Left ventricle myocardium superior (tissue), 1 donor: ENCODE measurements around the gene CRACR2B. TPM values are rescaled to one million over a fixed set of nuclear protein-coding genes. Genes with fewer than 3 reads are reported as not detected.

Source experiments
- ATAC-seq: fragments of 200-7000 bp; cut with Tn5 transposase; one replicate; pipeline ENCODE4 v1.9.1; 2020; ENCODE audit warnings: mild to moderate bottlenecking, moderate library complexity
- DNase-seq: peaks from one replicate; pipeline ENCODE4 v3.0.0-alpha.2; 2020
- intact Hi-C: fragments of 100-400 bp; cut with micrococcal nuclease; formaldehyde crosslinking; loops from one replicate; pipeline ENCODE4 v1.11.0; 2022
- total RNA-seq: library from RNA; stranded (reverse); fragmentation: NEBNext Ultra II Directional; extraction: Animal tissue kit (Norgen Biotek cat#: 25700); gene quantifications from one replicate; pipeline ENCODE4 v1.2.1, GENCODE V29; 2021
- donor health status: DM: no; HTN: yes; CAD: no; lungs with severe emphysema.

Gene CRACR2B
- total RNA-seq, 1 donor from 2014 or later, result 31.0 TPM

DNA sequence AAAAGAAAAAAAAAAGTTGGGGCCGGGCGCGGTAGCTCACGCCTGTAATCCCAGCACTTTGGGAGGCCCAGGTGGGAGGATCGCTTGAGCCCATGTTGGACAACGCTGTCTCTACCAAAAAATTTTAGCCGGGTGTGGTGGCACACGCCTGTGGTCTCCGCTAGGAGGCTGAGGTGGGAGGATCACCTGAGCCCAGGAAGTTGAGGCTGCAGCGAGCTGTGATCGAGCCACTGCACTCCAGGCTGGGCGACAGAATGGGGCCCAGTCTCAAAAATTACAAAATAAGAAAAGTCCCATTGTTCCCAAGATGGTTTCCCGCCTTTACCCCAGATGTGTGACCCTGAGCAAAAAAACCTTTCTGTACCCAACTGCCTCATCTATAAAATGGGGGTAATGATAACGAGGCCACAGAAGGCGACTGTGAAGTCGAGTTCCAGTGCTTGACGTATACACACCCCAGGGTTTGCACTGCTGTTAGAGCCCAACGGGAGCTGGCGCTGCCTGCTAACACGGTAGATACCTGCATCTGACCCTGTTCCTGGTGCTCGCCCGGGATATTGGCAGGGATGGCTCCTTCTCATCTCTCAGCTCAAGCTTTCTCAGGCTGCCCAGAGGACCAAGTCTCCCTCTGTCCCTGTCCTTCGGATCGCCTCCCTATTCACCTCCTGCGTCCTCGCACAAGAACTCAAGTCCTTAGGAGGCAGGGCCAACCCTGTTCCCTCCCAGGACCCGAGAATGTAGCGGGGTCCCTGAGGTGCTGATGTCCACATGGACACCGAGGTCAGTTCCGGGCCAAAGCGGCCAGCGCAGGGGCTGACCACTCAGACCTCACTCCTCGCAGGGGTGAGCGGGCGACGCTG lies 19.1 kb upstream of the CRACR2B start:
- ATAC-seq (no peak), DNase-seq (no peak)
- intact Hi-C loops, result no loop called here

DNA sequence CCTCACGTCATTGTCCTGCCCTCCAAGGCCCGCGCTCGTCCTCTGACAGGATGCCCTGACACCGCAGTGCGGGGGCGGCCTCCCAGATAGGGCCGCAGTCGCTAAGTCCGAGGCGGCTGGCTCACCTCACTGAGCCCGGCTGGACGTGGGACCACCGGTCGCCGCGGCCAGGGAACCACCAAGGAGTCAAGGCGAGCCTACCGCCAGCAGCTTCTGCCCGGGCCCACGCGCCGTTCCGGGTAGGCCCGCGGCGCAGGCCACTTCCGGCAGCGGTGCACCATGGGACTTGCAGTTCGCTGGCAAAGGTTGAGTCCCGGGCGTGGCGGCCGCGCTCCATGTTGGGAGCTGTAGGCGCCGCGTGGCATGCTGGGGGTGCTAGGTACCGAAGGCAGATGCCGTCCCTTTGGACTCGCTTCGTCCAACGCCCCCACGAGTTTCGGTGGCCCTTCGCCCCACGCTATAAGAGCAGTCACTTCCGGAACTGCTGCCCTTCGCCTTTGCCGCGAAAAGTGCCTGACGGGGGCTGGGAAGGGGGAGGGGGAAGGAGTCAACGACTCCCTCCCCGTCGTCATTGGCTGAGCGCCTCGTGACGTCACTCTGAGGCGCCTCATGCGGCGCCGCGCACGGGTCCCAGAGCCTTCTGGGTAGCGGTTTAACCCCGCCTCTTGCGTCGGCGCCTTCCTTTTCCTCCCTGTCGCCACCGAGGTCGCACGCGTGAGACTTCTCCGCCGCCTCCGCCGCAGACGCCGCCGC lies 18.3 kb upstream of the CRACR2B start, which contains the start of gene RPLP2:
Gene RPLP2, plus strand, starts transcription at position 681 of the 753 bp plus-strand sequence. CDS start 268 bp downstream, outside the sequence.
- DNase-seq (peak; percentile 99), ATAC-seq (peak; percentile 90)
- intact Hi-C loops, result no loop called here

DNA sequence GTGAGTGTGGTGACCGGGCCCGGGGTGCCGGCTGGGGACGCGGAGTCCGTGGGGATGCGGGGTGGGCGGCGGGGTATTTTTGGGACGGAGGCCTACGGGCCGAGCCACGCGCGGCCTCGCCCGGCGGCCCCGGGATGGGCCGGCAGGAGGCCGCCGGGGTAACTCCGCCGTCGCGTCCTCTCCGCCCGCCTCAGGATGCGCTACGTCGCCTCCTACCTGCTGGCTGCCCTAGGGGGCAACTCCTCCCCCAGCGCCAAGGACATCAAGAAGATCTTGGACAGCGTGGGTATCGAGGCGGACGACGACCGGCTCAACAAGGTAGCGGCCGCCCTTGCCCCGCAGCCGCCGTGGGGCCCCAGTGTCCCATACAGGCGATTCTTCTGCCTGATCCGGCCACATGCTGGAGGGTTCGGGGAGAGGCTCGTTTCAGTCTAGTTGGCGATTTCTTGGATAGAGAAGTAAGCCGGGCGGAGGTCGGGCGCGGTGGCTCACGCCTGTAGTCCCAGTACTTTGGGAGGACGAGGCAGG lies 17.6 kb upstream of the CRACR2B start:
- DNase-seq (no peak), ATAC-seq (no peak)
- intact Hi-C loops, result no loop called here

DNA sequence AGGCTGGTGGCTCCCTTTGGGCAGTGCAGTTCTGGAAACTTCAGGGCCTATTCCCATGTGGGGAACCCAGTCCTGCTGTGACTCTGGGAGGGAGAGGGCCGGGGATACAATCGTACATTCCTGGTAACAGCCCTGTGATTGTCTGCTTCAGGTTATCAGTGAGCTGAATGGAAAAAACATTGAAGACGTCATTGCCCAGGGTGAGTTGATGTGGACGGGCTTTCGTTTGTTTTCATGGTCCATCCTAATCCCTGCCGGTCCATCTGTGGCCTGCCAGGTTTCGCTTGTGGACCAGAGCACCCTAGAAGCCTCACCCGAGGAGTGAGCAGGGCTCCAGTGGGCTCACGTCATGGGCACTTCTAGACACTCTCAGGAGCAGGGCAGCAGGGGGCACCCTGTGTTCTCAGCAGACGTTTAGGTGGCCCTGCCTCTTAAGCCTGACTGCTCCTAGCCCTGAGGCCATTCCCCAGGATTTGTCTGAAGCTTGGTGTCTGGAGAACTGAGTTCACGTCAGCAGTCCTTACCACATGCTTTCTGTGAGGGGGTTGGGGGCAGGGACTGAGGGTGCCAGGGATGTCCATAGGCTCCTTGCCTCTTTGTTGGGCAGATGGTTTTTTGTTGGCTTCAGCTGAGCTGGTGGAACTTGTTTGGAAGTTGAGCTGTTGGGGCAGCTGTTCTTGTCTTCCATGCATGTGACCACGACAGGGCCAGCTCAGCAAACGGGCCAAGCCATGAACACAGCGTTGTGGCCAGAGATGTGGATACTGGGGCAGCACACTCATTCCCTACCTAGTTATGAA lies 16.1 kb upstream of the CRACR2B start:
- intact Hi-C loops, result no loop called here
- ATAC-seq, result no peak
- no peak for DNase-seq

DNA sequence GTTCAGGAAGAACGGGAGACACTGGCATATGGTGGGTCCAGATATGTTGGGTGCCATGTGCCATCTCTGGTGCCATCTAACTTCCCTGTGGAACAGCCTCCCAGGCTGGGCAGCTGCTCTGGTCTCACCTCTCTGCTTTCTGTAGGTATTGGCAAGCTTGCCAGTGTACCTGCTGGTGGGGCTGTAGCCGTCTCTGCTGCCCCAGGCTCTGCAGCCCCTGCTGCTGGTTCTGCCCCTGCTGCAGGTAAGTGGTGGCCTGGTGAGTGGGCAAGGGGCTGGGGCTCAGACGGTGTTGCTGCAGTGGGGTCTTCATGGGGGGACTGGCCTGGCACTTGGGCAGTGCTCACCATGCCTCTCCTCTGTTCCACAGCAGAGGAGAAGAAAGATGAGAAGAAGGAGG lies 15.3 kb upstream of the CRACR2B start:
- intact Hi-C loops, result no loop called here
- DNase-seq (no peak), ATAC-seq (no peak)

DNA sequence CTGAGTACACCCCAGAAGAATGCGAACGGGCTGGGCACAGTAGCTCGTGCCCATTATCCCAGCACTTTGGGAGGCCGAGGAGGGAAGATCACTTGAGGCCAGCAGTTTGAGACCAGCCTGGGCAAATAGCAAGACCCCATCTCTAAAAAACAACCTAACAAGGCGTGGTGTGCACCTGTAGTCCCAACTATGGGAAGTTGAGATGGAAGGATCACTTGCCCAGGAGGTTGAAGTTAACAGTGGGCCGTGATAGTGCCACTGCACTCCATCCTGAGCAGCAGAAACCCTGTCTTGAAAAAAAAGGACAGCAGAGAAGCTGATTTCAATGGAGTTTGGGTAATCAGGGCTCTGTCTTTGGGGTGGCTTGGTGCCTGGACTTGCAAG lies 14.7 kb upstream of the CRACR2B start:
- ATAC-seq, result no peak
- intact Hi-C loops, result no loop called here
- no peak for DNase-seq

DNA sequence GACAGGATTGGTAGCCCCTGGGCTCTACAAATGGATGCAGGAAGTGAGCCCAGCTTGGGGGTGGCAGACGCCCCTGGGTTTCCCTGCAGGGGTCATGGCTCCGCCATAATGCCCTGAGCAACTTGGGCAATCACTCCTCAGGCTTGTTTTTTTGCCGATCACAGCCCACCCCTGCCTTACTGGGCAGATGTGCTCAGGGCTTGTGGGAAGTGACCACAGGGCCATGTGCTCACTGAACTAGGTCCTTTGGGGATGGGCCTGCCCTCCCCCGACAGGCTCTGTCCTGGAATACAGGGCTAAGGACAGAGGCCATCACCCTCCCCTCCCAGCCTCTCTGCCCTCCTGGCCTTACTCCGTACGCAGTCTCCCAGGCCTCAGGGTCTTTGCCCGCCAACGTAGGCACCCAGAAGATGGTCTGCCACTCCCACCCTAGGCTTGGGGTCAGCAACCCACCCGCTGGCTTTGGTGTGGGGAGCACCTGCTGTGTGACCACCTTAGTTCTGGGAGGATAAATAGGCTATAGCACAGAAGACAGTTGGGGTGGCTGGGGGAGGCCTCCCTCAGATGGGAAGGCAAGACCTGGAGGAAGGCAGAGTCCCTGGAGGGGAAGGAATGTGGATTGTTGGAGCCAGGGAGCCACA lies 14.1 kb upstream of the CRACR2B start:
- DNase-seq, result no peak
- ATAC-seq, result no peak
- intact Hi-C loops, result no loop called here

DNA sequence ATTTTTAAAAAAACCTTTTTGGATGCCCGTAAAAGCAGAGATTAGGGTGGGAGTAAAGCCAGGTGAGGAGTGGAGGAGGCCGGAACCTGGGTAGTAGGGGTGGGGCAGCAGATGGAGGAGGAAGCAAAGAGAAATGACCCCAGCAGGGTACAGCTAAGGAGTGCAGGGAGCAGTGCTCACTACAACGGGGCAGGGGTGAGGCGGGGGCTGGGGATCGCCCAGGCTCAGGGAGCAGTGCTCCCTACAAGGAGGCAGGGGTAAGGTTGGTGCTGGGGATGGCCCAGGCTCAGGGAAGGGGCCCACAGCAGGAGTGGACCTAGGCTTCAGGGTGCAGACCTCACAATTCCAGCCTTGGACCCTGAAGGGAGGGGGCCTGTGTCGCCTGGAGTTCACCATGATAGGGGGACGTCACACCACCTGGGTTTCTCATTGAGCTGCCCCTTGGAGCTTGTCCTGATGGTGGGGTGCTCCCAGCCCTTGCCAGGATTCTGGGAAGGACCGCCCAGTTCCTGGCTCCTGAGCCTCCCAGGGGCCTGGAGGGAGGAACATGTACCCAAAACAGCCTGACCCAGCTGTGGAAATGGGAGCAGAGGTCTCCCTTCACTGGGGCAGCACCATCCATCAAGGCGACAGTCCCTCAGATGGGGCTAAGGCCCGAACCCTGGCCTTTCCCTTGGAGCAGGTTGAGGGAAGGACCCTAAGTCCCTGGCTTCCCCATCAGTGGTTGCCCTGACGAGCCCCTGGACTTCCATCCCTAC lies 11.9 kb upstream of the CRACR2B start:
- DNase-seq, result no peak
- intact Hi-C loops, result no loop called here
- no peak for ATAC-seq

DNA sequence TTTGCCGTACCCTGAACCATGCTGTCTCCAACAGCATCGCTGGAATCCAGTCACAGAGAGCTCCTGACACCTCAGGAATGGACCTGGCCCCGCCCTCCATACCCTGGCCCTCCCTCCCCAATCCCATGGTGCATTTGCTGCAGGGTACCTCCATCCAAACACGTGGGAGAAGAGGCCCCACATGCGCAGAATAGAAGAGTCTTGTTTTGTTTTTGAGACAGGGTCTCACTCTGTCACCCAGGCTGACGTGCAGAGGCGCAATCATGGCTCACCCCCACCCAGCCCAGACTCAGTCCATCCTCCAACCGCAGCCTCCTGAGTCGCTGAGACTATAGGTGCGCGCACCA lies 11.3 kb upstream of the CRACR2B start:
- intact Hi-C loops, result no loop called here
- DNase-seq (no peak), ATAC-seq (no peak)

DNA sequence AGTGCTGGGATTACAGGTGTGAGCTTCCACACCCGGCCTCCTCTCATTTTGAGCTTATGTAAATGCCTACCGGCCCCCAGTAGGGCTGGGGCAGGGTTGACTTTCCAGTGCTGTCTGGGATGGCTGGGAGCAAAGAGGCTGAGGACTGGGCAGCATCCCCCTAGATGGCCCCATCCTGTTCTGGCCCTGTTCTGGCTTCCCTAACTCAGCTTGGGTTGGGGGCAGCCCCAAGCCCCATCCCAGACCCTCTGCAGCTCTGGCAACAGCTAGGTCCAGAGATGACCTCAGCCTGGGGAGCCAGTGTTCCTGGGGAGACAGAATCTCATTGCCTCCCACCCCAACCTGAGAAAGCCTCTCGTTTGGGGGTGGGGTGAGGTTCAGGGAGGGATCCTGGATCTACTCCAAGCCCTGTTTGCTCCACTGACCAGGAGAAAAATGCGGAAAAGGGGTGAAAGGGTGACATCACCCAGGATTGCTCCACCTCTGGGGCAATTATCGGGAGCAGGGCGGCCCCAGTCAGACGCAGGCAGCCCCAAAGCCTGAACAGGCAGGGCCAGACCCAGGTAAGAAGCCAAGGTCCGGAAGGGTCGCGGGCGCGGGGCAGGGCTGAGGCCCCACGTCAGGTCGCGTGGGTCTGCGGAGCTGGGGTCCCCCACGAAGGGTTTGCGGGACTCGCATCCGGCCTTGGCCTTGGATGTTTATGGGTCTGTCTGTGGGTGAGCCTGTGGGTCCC lies 9.2 kb upstream of the CRACR2B start, which contains the start of gene PNPLA2:
Gene PNPLA2, plus strand, starts transcription at position 519 of the 733 bp plus-strand sequence. CDS start 805 bp downstream, outside the sequence.
- ATAC-seq (no peak), DNase-seq (peak; percentile 52)
- intact Hi-C loops, result no loop called here

DNA sequence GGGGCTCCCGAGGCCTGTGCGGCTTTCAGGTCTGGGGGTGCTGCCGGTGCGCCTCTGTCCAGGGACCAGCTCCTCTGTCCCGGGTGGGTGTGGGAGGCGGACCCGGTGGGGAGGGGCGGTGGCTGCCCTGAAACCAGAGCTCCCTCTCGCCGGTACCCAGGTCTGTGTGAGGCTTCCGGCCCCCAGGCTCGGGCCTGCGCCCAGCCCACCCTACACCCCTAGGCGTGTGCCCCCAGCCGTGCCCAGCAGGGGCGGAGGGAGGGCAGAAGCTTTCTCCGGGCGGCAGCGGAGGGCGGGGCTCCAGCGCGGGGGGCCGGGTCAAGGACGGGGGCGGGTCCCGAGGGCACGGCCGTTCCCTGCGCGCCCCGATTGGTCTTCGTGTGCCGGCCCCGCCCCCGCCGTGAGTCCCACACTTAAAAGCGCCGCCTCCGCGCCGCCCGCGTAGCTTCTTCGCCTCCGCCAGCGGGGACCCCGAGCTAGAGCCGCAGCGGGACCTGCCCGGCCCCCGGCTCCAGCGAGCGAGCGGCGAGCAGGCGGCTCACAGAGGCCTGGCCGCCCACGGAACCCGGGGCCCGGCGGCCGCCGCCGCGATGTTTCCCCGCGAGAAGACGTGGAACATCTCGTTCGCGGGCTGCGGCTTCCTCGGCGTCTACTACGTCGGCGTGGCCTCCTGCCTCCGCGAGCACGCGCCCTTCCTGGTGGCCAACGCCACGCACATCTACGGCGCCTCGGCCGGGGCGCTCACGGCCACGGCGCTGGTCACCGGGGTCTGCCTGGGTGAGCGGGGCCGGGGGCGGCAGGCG lies 8.4 kb upstream of the CRACR2B start:
- intact Hi-C loops, result no loop called here
- DNase-seq (peak; percentile 97), ATAC-seq (peak; percentile 82)

DNA sequence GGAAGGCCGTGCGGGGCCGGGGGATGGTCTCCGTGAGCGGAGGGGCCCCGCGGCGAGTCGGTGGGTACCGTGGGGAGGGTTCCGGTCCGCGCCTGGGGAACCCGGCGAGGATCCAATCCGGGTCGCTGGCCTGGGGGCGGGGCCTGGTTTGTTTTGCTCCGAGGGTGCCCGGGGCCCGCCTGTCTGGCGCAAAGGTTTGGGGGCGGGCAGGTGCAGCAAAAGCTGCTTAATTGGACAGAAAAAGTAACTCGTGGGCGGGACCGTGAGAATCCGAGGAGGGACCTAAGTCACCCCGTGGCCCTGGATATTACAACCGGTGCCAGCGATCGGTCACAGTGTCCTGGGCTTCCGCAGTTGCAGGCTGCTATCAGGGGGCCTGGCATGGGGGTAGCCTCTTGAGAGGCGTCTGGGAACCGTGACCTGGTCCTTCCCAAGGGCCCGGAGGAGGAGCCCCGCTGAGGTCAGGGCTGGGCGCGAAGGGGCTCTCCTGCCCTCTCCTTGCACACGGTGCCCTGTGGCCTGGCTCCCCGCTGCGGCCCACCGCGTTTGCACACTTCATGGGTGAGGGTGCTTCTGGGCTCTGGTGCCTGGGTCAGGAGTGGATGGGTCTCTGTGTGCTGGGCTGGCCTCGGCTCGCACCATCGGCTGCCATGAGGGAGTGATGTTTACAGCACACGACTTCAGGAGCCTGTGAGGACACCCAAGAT lies 7.6 kb upstream of the CRACR2B start:
- peak; percentile 66 for ATAC-seq
- intact Hi-C loops, result no loop called here

DNA sequence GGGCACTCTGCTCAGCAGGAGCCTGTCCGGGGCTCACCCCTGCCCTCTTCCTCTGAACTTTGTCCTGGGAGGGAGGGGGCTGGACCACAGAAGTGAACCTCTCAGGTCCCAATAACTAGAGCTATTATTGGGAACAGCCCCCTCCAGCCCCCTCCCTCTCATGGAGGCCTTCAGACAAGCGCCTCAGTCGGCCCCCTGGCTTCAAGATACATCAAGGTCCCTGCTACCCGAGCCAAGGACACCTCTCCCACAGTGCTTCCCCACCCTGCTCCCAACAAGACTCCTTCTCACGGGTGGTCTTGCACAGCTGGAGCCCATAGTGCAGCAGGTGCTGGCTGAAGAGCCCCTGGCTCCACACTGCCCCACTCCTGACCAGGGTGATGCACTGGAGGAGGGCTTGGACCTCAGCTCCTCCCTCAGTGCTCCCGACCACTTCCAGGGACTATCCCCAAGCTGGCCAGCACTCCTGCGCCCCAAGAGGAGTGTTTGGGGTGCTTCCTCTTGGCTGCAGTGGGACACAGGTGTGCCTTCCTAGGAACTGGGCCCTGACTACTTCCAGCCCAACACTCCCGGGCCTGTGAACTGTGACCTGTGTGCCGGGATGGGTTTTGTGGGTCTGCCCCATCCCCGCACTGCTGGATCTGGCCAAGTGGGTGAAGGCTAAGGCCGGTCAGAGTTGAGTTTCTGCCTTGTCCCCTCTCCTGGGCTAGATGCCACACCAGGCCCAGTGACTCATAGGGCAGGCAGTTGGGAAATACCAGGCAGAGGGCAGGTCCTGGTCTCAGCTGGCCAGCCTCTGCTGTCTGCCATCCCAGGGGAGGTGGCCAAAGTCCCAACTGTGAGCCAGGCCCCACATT lies 6.8 kb upstream of the CRACR2B start:
- ATAC-seq, result peak; percentile 64

More for the DNA sequence above, 7.6 kb upstream of the CRACR2B start:
- DNase-seq, result peak; percentile 94

DNA sequence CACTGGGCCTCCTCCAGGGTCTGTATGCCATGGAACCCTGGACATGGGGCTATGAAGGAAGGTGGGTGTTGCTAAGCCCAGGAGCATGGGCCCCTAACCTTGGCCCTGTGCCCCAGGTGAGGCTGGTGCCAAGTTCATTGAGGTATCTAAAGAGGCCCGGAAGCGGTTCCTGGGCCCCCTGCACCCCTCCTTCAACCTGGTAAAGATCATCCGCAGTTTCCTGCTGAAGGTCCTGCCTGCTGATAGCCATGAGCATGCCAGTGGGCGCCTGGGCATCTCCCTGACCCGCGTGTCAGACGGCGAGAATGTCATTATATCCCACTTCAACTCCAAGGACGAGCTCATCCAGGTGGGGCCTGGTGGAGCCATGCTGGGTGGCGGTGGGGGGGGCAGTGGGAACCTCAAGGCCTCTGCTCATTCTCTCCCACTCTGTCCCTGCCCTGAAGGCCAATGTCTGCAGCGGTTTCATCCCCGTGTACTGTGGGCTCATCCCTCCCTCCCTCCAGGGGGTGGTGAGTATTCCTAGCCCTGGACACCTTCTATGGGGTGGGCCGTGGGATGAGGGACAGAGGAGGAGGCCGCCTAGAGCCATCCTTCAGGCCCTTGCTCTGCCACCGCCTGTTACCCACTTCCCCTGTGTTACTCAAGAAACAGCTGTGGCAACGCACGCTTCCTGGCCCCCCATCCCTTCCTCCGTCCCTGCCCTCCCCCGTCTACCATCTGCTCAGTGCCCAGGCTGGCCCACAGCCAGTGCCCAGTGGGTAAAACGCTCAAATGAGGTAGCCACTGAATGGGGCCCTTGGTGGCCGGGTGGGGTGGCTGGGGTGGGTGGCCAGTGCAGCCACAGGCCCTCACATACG lies 6.0 kb upstream of the CRACR2B start:
- DNase-seq (peak; percentile 77), ATAC-seq (no peak)
- intact Hi-C loops, result no loop called here

More for the DNA sequence above, 6.8 kb upstream of the CRACR2B start:
- intact Hi-C loops, result no loop called here
- DNase-seq, result peak; percentile 85
